SU-DHL-6 (cell line): ENCODE data around the gene LTB.

ENCODE experiments used
- H2AFZ ChIP-seq: fragments of 200-600 bp; sonication (generic); 2 replicates; pipeline ENCODE4 v1.6.1; 2014; ENCODE audit warnings: low read depth, mild to moderate bottlenecking, moderate library complexity, mixed read lengths, antibody characterized with exemption, low read length; ENCODE audit not compliant: severe bottlenecking
- H3F3A ChIP-seq: fragments of 200-600 bp; shearing (Covaris generic); 2 replicates; pipeline ENCODE4 v1.6.0; 2016; ENCODE audit warnings: antibody characterized with exemption, mild to moderate bottlenecking; ENCODE audit not compliant: insufficient read depth
- H3K27ac ChIP-seq: fragments of 200-600 bp; sonication (generic); 2 replicates; pipeline ENCODE4 v1.5.1; 2016; ENCODE audit warnings: low read depth, mild to moderate bottlenecking, low read length, moderate library complexity, mixed read lengths
- H3K27me3 ChIP-seq: fragments of 200-600 bp; sonication (generic), shearing (Covaris generic); 2 replicates; pipeline ENCODE4 v1.6.0; 2014; ENCODE audit warnings: mild to moderate bottlenecking, low read length
- H3K36me3 ChIP-seq: fragments of 200-600 bp; sonication (generic); 2 replicates; pipeline ENCODE4 v1.6.1; 2014; ENCODE audit warnings: mild to moderate bottlenecking, low read length, mixed read lengths
- H3K4me2 ChIP-seq: fragments of 300-600, 200-600 bp; shearing (Covaris generic), sonication (generic); 2 replicates; pipeline ENCODE4 v1.6.0; 2014; ENCODE audit warnings: low read length, low read depth, mild to moderate bottlenecking; ENCODE audit not compliant: poor library complexity, severe bottlenecking
- H3K4me3 ChIP-seq: fragments of 200-600 bp; sonication (generic); 2 replicates; pipeline ENCODE4 v1.5.1; 2014; ENCODE audit warnings: antibody characterized with exemption, low read length, mild to moderate bottlenecking, mixed read lengths; ENCODE audit not compliant: insufficient read depth, poor library complexity, severe bottlenecking
- H3K79me2 ChIP-seq: fragments of 200-600 bp; sonication (generic); 2 replicates; pipeline ENCODE4 v1.6.1; 2014; ENCODE audit warnings: mild to moderate bottlenecking, low read length, moderate library complexity; ENCODE audit not compliant: insufficient read depth
- H3K9ac ChIP-seq: fragments of 200-600 bp; sonication (generic); 2 replicates; pipeline ENCODE4 v1.7.0; 2014; ENCODE audit warnings: mild to moderate bottlenecking, low read length
- H3K9me2 ChIP-seq: fragments of 200-600 bp; sonication (generic); replicated peaks from 2 replicates; pipeline ENCODE4 v1.6.1; 2014; ENCODE audit warnings: low read length; ENCODE audit not compliant: insufficient read depth
- H3K9me3 ChIP-seq: fragments of 200-600 bp; sonication (generic); 2 replicates; pipeline ENCODE4 v1.6.1; 2014; ENCODE audit warnings: low read length, mixed read lengths; ENCODE audit not compliant: insufficient read depth
- H4K20me1 ChIP-seq: fragments of 200-600 bp; sonication (generic); 2 replicates; pipeline ENCODE4 v1.6.1; 2014; ENCODE audit warnings: low read depth, mild to moderate bottlenecking, antibody characterized with exemption, low read length, moderate library complexity, mixed read lengths
- EZH2phosphoT487 ChIP-seq: fragments of 200-600 bp; sonication (generic), shearing (Covaris generic); conservative IDR thresholded peaks from 2 replicates; pipeline ENCODE4 v1.6.1; 2018; ENCODE audit warnings: mild to moderate bottlenecking, antibody characterized with exemption, low read length, moderate library complexity, mixed read lengths
- TF ChIP-seq, protein P1 (sequence below): fragments of 200-600 bp; sonication (generic); IDR thresholded peaks from one replicate; pipeline ENCODE4 v1.5.1; 2017; ENCODE audit warnings: antibody characterized with exemption, mild to moderate bottlenecking, low read length, moderate library complexity; ENCODE audit not compliant: insufficient read depth, poor library complexity, severe bottlenecking

Gene LTB

DNA sequence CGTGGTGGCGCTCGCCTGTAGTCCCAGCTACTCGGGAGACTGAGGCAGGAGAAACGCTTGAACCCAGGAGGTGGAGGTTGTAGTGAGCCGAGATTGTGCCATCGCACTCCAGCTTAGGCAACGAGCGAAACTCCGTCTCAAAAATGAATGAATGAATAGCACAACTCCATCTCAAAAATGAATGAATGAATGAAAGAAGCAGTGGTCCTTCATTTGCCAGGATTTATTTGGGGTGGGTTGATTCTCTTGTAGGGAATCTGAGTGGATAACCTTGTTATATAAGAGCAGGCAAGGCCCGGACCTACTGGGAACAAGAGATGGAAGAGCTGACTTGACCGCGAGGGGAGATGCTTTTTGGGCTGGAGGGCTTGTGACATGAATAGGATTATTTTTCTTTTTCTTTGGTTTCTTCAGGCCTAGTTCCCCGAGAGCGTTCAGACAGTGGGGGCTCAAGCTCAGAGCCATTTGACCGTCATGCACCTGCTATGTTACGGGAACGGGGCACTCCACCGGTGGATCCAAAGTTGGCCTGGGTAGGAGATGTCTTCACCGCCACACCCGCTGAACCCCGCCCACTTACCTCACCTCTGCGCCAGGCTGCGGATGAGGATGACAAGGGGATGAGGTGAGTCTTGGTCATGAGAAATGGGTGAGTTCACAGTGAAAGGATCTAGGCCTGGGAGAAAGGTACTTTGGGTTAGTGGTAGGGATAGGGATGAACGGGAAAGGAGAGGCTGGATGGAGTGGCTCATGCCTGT lies 48.1 kb upstream of the LTB start:
- Histone ChIP-seq H3K79me2 (peaks cover 20% of the 10 kb centered on the region), H3K4me2 (no peak overlapping the region), H3F3A (peaks cover 21% of the 10 kb centered on the region; the same call in 1 of the 2 replicates), H3K9me3 (no peaks in the 10 kb centered on the region), H3K27me3 (no peaks in the 10 kb centered on the region), H4K20me1 (no peaks in the 10 kb centered on the region; the same call in 1 of the 2 replicates), H3K9me2 (no peaks in the 10 kb centered on the region), H3K36me3 (peaks cover 65% of the 10 kb centered on the region), H3K9ac (no peak overlapping the region), H3K27ac (no peak overlapping the region), H3K4me3 (no peak overlapping the region), H2AFZ (no peak overlapping the region)
- no peak for TF ChIP-seq EZH2phosphoT487
- TF ChIP-seq, protein P1, sequence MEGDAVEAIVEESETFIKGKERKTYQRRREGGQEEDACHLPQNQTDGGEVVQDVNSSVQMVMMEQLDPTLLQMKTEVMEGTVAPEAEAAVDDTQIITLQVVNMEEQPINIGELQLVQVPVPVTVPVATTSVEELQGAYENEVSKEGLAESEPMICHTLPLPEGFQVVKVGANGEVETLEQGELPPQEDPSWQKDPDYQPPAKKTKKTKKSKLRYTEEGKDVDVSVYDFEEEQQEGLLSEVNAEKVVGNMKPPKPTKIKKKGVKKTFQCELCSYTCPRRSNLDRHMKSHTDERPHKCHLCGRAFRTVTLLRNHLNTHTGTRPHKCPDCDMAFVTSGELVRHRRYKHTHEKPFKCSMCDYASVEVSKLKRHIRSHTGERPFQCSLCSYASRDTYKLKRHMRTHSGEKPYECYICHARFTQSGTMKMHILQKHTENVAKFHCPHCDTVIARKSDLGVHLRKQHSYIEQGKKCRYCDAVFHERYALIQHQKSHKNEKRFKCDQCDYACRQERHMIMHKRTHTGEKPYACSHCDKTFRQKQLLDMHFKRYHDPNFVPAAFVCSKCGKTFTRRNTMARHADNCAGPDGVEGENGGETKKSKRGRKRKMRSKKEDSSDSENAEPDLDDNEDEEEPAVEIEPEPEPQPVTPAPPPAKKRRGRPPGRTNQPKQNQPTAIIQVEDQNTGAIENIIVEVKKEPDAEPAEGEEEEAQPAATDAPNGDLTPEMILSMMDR: no peak

DNA sequence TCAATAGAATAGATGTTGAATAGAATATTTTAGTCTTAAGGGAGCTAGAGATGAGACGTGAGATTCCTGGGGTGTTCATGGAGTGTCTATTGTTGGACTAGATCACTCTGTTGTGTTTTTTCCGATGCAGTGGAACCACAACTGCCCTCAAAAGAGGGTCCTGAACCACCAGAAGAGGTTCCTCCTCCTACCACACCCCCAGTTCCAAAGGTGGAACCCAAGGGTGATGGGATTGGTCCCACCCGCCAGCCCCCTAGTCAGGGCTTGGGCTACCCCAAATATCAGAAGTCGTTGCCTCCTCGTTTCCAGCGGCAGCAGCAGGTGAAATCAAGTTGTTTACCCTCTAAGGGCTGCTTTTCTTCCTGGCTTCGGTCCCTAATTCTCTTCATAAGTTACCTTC lies 46.8 kb upstream of the LTB start:
- H3K9me2 ChIP-seq: no peaks in the 10 kb centered on the region
- H2AFZ ChIP-seq: no peak overlapping the region
- no peaks in the 10 kb centered on the region for H3K9me3 ChIP-seq
- H3K27ac ChIP-seq: no peak overlapping the region
- peaks cover 7% of the 10 kb centered on the region; the same call in 1 of the 2 replicates for H3F3A ChIP-seq
- H3K79me2 ChIP-seq: peaks cover 30% of the 10 kb centered on the region
- no peak overlapping the region for H3K4me3 ChIP-seq
- TF ChIP-seq, protein P1: no peak
- no peak for TF ChIP-seq EZH2phosphoT487
- peaks cover 67% of the 10 kb centered on the region for H3K36me3 ChIP-seq
- H3K9ac ChIP-seq: no peak overlapping the region
- no peaks in the 10 kb centered on the region for H3K27me3 ChIP-seq
- H3K4me2 ChIP-seq: no peak overlapping the region
- H4K20me1 ChIP-seq: no peaks in the 10 kb centered on the region; the same call in 1 of the 2 replicates

DNA sequence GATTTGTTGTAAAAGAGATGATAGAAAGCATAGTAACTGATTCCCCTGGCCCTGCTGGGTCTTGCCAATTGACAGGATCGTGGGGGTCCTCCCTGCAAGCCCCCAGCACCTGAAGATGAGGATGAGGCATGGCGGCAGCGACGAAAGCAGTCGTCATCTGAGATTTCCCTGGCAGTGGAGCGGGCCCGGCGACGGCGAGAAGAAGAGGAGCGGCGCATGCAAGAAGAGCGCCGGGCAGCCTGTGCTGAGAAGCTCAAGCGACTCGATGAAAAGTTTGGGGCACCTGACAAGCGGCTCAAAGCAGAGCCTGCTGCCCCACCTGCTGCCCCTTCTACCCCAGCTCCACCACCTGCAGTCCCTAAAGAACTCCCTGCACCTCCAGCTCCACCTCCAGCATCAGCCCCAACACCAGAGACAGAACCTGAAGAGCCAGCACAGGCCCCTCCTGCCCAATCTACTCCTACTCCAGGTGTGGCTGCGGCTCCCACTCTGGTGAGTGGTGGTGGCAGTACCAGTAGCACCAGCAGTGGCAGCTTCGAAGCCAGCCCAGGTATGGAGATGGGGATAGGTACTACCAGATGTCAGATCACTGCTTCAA lies 45.6 kb upstream of the LTB start:
- Histone ChIP-seq H3K27ac (no peak overlapping the region), H2AFZ (no peak overlapping the region), H3K9me3 (no peaks in the 10 kb centered on the region), H3K9me2 (no peaks in the 10 kb centered on the region), H3K4me3 (no peak overlapping the region), H3K4me2 (no peak overlapping the region), H4K20me1 (peaks cover 8% of the 10 kb centered on the region; the same call in 1 of the 2 replicates), H3K79me2 (peaks cover 43% of the 10 kb centered on the region), H3K9ac (no peak overlapping the region), H3K27me3 (no peaks in the 10 kb centered on the region), H3K36me3 (peaks cover 74% of the 10 kb centered on the region), H3F3A (peaks cover 5% of the 10 kb centered on the region; the same call in 1 of the 2 replicates)
- TF ChIP-seq, protein P1: no peak
- TF ChIP-seq EZH2phosphoT487: no peak
